Ovary (tissue), 3 donors: ENCODE data around the gene SOAT1.

Experiments
- EP300 ChIP-seq: sonication (generic); formaldehyde crosslinking; IDR thresholded peaks from one replicate; pipeline ENCODE4 v1.6.1; 2017; ENCODE audit warnings: antibody characterized with exemption
- POLR2A ChIP-seq: fragments of 450-650 bp; IDR thresholded peaks from one replicate; pipeline ENCODE4 v1.6.1; 2017; ENCODE audit warnings: antibody characterized with exemption, mild to moderate bottlenecking, moderate library complexity
- TF ChIP-seq, protein P1 (sequence below), 3 donors: fragments of 450-650 bp in 2 of 3; fragments of 200-600 bp in 1 of 3; IDR thresholded peaks; one replicate each; pipeline versions ENCODE4 v1.5.1 to v1.8.0; 2016 to 2022; ENCODE audit warnings: antibody characterized with exemption in 3 of 3, mild to moderate bottlenecking in 1 of 3
- donor health status: DM: no; HTN: no; CAD: no.

- TF ChIP-seq, protein P1, sequence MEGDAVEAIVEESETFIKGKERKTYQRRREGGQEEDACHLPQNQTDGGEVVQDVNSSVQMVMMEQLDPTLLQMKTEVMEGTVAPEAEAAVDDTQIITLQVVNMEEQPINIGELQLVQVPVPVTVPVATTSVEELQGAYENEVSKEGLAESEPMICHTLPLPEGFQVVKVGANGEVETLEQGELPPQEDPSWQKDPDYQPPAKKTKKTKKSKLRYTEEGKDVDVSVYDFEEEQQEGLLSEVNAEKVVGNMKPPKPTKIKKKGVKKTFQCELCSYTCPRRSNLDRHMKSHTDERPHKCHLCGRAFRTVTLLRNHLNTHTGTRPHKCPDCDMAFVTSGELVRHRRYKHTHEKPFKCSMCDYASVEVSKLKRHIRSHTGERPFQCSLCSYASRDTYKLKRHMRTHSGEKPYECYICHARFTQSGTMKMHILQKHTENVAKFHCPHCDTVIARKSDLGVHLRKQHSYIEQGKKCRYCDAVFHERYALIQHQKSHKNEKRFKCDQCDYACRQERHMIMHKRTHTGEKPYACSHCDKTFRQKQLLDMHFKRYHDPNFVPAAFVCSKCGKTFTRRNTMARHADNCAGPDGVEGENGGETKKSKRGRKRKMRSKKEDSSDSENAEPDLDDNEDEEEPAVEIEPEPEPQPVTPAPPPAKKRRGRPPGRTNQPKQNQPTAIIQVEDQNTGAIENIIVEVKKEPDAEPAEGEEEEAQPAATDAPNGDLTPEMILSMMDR (IDR thresholded peaks at IDR 0.05) = no peak
- TF ChIP-seq POLR2A (no peak), EP300 (no peak)
Observed at GRCh38 chr1:179353546-179353945, 59.9 kb downstream of the SOAT1 start.
